ACHN (cell line): ENCODE data around the gene NUFIP2.

Experiments used
- DNase-seq: peaks from one replicate; pipeline ENCODE4 v3.0.0-alpha.2; 2015
- in situ Hi-C: cut with HindIII; loops from 2 replicates; pipeline ENCODE4 v1.10.0; 2017; ENCODE audit warnings: low sequenced_read_pairs, low pct_ligation_motif_present, low pct_unique_long_range_greater_than_20kb

The NUFIP2 gene

GRCh38 chr17:29212681-29213121 lies 81.2 kb downstream of the NUFIP2 start:
- no peak for DNase-seq
- in situ Hi-C loops = no loop called here

GRCh38 chr17:29212094-29212631 lies 81.8 kb downstream of the NUFIP2 start:
- DNase-seq = no peak
- in situ Hi-C loops = no loop called here

DNA sequence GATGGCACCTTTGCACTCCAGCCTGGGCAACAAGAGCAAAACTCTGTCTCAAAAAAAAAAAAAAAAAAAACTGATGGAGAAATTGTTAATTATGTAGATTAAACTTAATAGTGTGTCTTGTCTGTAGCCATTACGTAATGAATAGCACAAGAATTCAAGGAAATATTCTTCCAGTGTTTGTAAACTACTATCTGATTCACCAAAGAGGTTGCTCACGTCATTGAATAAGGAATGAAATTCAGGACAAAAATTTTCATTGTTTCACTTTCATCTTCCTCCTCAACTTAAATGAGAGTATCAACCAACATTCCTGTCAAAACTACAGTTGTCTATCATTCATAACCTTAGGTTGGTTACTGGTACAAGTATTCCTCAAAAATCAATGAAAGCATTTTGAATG lies 83.1 kb downstream of the NUFIP2 start:
- in situ Hi-C loops = no loop called here
- no peak for DNase-seq

GRCh38 chr17:29209073-29209472 lies 84.9 kb downstream of the NUFIP2 start:
- in situ Hi-C loops = no loop called here
- no peak for DNase-seq

GRCh38 chr17:29207975-29208374 lies 86.0 kb downstream of the NUFIP2 start:
- in situ Hi-C loops = no loop called here
- DNase-seq = no peak
